Mesendoderm (in vitro differentiated cells): ENCODE measurements around the gene PCDHGA8.
"Not testable (repeated sequence)": the region's sequence is repeated elsewhere in the genome, so short reads cannot be mapped to it uniquely, and the experiment has no call there.

Source experiments
- DNase-seq: peaks from one replicate; pipeline ENCODE4 v3.0.0; 2013
- H2AK5ac ChIP-seq: 2 replicates; pipeline ENCODE4 v1.6.1; 2013; ENCODE audit warnings: low read length, inconsistent platforms
- H2BK120ac ChIP-seq: 2 replicates; pipeline ENCODE4 v1.6.1; 2013; ENCODE audit warnings: low read depth, mild to moderate bottlenecking, low read length, moderate library complexity, mixed read lengths
- H2BK15ac ChIP-seq: replicated peaks from 2 replicates; pipeline ENCODE4 v1.6.1; 2013; ENCODE audit warnings: low read depth, mild to moderate bottlenecking, moderate library complexity
- H2BK5ac ChIP-seq: 2 replicates; pipeline ENCODE4 v1.6.1; 2013; ENCODE audit warnings: low read length, inconsistent platforms
- H3K18ac ChIP-seq: 2 replicates; pipeline ENCODE4 v1.6.1; 2013; ENCODE audit warnings: mild to moderate bottlenecking, low read length, mixed read lengths
- H3K23ac ChIP-seq: one replicate; pipeline ENCODE4 v1.6.1; 2013; ENCODE audit warnings: low read length
- H3K27ac ChIP-seq: 2 replicates; pipeline ENCODE4 v1.5.1; 2013; ENCODE audit warnings: low read depth, mild to moderate bottlenecking, inconsistent platforms, low read length, moderate library complexity
- H3K27me3 ChIP-seq: 2 replicates; pipeline ENCODE4 v1.6.1; 2013; ENCODE audit warnings: low read length, control low read depth, mild to moderate bottlenecking, inconsistent platforms; ENCODE audit not compliant: insufficient read depth, poor library complexity
- H3K36me3 ChIP-seq: 2 replicates; pipeline ENCODE4 v1.6.1; 2013; ENCODE audit warnings: low read length, inconsistent platforms; ENCODE audit not compliant: control insufficient read depth, insufficient read depth
- H3K4ac ChIP-seq: one replicate; pipeline ENCODE4 v1.6.1; 2013; ENCODE audit warnings: low read depth, mild to moderate bottlenecking, low read length, moderate library complexity
- H3K4me1 ChIP-seq: 2 replicates; pipeline ENCODE4 v1.6.1; 2013; ENCODE audit warnings: low read depth, low read length, inconsistent platforms; ENCODE audit not compliant: control insufficient read depth
- H3K4me2 ChIP-seq: 2 replicates; pipeline ENCODE4 v1.6.1; 2013; ENCODE audit warnings: low read length
- H3K4me3 ChIP-seq: 2 replicates; pipeline ENCODE4 v1.5.1; 2013; ENCODE audit warnings: mild to moderate bottlenecking, low read length
- H3K56ac ChIP-seq: one replicate; pipeline ENCODE4 v1.6.1; 2013; ENCODE audit warnings: low read length
- H3K79me1 ChIP-seq: 2 replicates; pipeline ENCODE4 v1.6.1; 2013; ENCODE audit warnings: low read length, inconsistent platforms
- H3K79me2 ChIP-seq: 2 replicates; pipeline ENCODE4 v1.6.1; 2013; ENCODE audit warnings: mild to moderate bottlenecking, low read length; ENCODE audit not compliant: control insufficient read depth, insufficient read depth
- H3K9ac ChIP-seq: 2 replicates; pipeline ENCODE4 v1.6.1; 2013; ENCODE audit warnings: low read length, inconsistent platforms
- H4K5ac ChIP-seq: one replicate; pipeline ENCODE4 v1.6.1; 2013; ENCODE audit warnings: low read length
- H4K8ac ChIP-seq: one replicate; pipeline ENCODE4 v1.6.1; 2013; ENCODE audit warnings: low read depth, mild to moderate bottlenecking, control low read depth, low read length, moderate library complexity
- WGBS: extraction: QIAGEN DNeasy Blood & Tissue Kit; methylation state at CpG from one replicate; pipeline ENCODE4 v1.1.7; 2013; ENCODE audit warnings: low lambda C conversion rate, missing lambda C conversion rate; ENCODE audit not compliant: insufficient coverage; ENCODE audit errors: extremely low coverage; 5-methylcytosine and 5-hydroxymethylcytosine counted together

Gene PCDHGA8

GRCh38 chr5:141346017-141346416, 46.4 kb upstream of the PCDHGA8 start:
- not testable (repeated sequence) for H3K27ac ChIP-seq, DNase-seq, H2BK120ac ChIP-seq, H4K5ac ChIP-seq, H3K27me3 ChIP-seq, H3K4me1 ChIP-seq, H3K4me3 ChIP-seq, H3K4ac ChIP-seq, H3K4me2 ChIP-seq, H3K23ac ChIP-seq, H3K56ac ChIP-seq, H2BK5ac ChIP-seq, H4K8ac ChIP-seq, H3K79me2 ChIP-seq, H3K36me3 ChIP-seq, H2AK5ac ChIP-seq, H3K18ac ChIP-seq, H3K79me1 ChIP-seq, H3K9ac ChIP-seq, H2BK15ac ChIP-seq
- WGBS: no CpG with 5 or more reads among the region's 35 CpGs

GRCh38 chr5:141349917-141350619, 42.4 kb upstream of the PCDHGA8 start, which contains the start of gene PCDHGB1:
Gene PCDHGB1, plus strand, starts transcription at chr5:141350099. Its CDS starts 162 bp downstream, at chr5:141350261.
- H3K27me3 ChIP-seq: no peaks in the 10 kb centered on the region
- peak; percentile 85 for DNase-seq
- no peak within 1 kb of the TSS for H3K23ac ChIP-seq
- no peak within 1 kb of the TSS for H2BK15ac ChIP-seq
- H3K18ac ChIP-seq: no peak within 1 kb of the TSS
- H3K4ac ChIP-seq: no peak within 1 kb of the TSS
- no peaks in the 10 kb centered on the region for H3K79me2 ChIP-seq
- H2AK5ac ChIP-seq: no peak within 1 kb of the TSS
- H3K27ac ChIP-seq: no peak within 1 kb of the TSS
- H3K4me1 ChIP-seq: no peaks in the 10 kb centered on the region
- no peak within 1 kb of the TSS for H2BK5ac ChIP-seq
- no peak within 1 kb of the TSS for H3K9ac ChIP-seq
- no peak within 1 kb of the TSS for H4K8ac ChIP-seq
- no peaks in the 10 kb centered on the region for H3K36me3 ChIP-seq
- WGBS: 100% methylated on average over 6 of the region's 29 CpGs
- no peak within 1 kb of the TSS for H4K5ac ChIP-seq
- H3K56ac ChIP-seq: peak within 1 kb of the TSS; percentile 17
- no peak within 1 kb of the TSS for H2BK120ac ChIP-seq
- H3K4me3 ChIP-seq: no peak within 1 kb of the TSS
- no peak within 1 kb of the TSS for H3K4me2 ChIP-seq
- H3K79me1 ChIP-seq: no peaks in the 10 kb centered on the region

GRCh38 chr5:141351591-141351990, 40.8 kb upstream of the PCDHGA8 start:
- no peaks in the 10 kb centered on the region for H3K79me1 ChIP-seq
- H3K56ac ChIP-seq: no peak overlapping the region
- H3K4me2 ChIP-seq: no peak overlapping the region
- H3K4ac ChIP-seq: no peak overlapping the region
- no CpG with 5 or more reads among the region's 36 CpGs for WGBS
- H3K18ac ChIP-seq: no peak overlapping the region
- H2BK120ac ChIP-seq: no peak overlapping the region
- H3K9ac ChIP-seq: no peak overlapping the region
- H3K4me1 ChIP-seq: no peaks in the 10 kb centered on the region
- no peak overlapping the region for H4K5ac ChIP-seq
- no peak for DNase-seq
- no peak overlapping the region for H3K23ac ChIP-seq
- no peak overlapping the region for H4K8ac ChIP-seq
- H2BK15ac ChIP-seq: no peak overlapping the region
- H2BK5ac ChIP-seq: no peak overlapping the region
- H3K36me3 ChIP-seq: no peaks in the 10 kb centered on the region
- no peak overlapping the region for H3K27ac ChIP-seq
- H3K79me2 ChIP-seq: no peaks in the 10 kb centered on the region
- H3K27me3 ChIP-seq: no peaks in the 10 kb centered on the region
- H2AK5ac ChIP-seq: no peak overlapping the region
- H3K4me3 ChIP-seq: no peak overlapping the region

GRCh38 chr5:141354900-141355469, 37.4 kb upstream of the PCDHGA8 start, which contains the start of gene PCDHGA4:
Gene PCDHGA4, plus strand, starts transcription at chr5:141355021. Its CDS starts 87 bp downstream, at chr5:141355108.
- WGBS: no CpG with 5 or more reads among the region's 29 CpGs
- no peaks in the 10 kb centered on the region for H3K36me3 ChIP-seq
- no peak within 1 kb of the TSS for H4K5ac ChIP-seq
- H4K8ac ChIP-seq: no peak within 1 kb of the TSS
- no peaks in the 10 kb centered on the region for H3K79me1 ChIP-seq
- H3K56ac ChIP-seq: no peak within 1 kb of the TSS
- no peak within 1 kb of the TSS for H2BK5ac ChIP-seq
- H3K23ac ChIP-seq: no peak within 1 kb of the TSS
- no peaks in the 10 kb centered on the region for H3K4me1 ChIP-seq
- no peak within 1 kb of the TSS for H3K18ac ChIP-seq
- no peak for DNase-seq
- no peak within 1 kb of the TSS for H3K27ac ChIP-seq
- H3K27me3 ChIP-seq: no peaks in the 10 kb centered on the region
- no peak within 1 kb of the TSS for H2BK120ac ChIP-seq
- H3K79me2 ChIP-seq: no peaks in the 10 kb centered on the region
- no peak within 1 kb of the TSS for H2AK5ac ChIP-seq
- no peak within 1 kb of the TSS for H3K4me3 ChIP-seq
- H3K4ac ChIP-seq: no peak within 1 kb of the TSS
- no peak within 1 kb of the TSS for H3K9ac ChIP-seq
- H2BK15ac ChIP-seq: no peak within 1 kb of the TSS
- no peak within 1 kb of the TSS for H3K4me2 ChIP-seq

- H3K27me3 ChIP-seq: no peaks in the 10 kb centered on the region
- no peak overlapping the region for H2AK5ac ChIP-seq
- H3K4me1 ChIP-seq: no peaks in the 10 kb centered on the region
- H2BK120ac ChIP-seq: no peak overlapping the region
- H3K18ac ChIP-seq: no peak overlapping the region
- H3K9ac ChIP-seq: no peak overlapping the region
- H3K4me3 ChIP-seq: no peak overlapping the region
- no peak overlapping the region for H3K4me2 ChIP-seq
- no peak overlapping the region for H3K56ac ChIP-seq
- no peak overlapping the region for H3K23ac ChIP-seq
- WGBS: no CpG with 5 or more reads among the region's 24 CpGs
- H3K4ac ChIP-seq: no peak overlapping the region
- H3K79me1 ChIP-seq: no peaks in the 10 kb centered on the region
- no peak overlapping the region for H2BK15ac ChIP-seq
- no peak for DNase-seq
- H3K27ac ChIP-seq: no peak overlapping the region
- H3K36me3 ChIP-seq: no peaks in the 10 kb centered on the region
- no peak overlapping the region for H2BK5ac ChIP-seq
- H4K8ac ChIP-seq: no peak overlapping the region
- H3K79me2 ChIP-seq: no peaks in the 10 kb centered on the region
- no peak overlapping the region for H4K5ac ChIP-seq
These were observed 36.8 kb upstream of the PCDHGA8 start for GRCh38 chr5:141355641-141356040.
